HUES6 (cell line): ENCODE measurements around the gene SLC6A19.
"Not testable (repeated sequence)": the region's sequence is repeated elsewhere in the genome, so short reads cannot be mapped to it uniquely, and the experiment has no call there.

Source experiments
- H3K27ac ChIP-seq: 2 replicates; pipeline ENCODE4 v1.7.0; 2013; ENCODE audit warnings: low read depth, mild to moderate bottlenecking, low read length, inconsistent platforms
- H3K27me3 ChIP-seq: 2 replicates; pipeline ENCODE4 v1.6.1; 2013; ENCODE audit warnings: low read length; ENCODE audit not compliant: control insufficient read depth, insufficient read depth
- H3K36me3 ChIP-seq: 2 replicates; pipeline ENCODE4 v1.6.1; 2013; ENCODE audit warnings: low read length; ENCODE audit not compliant: control insufficient read depth, insufficient read depth
- H3K4me1 ChIP-seq: 2 replicates; pipeline ENCODE4 v1.6.1; 2013; ENCODE audit warnings: low read length; ENCODE audit not compliant: control insufficient read depth, insufficient read depth
- H3K4me3 ChIP-seq: 2 replicates; pipeline ENCODE4 v1.5.1; 2013; ENCODE audit warnings: low read depth, low read length
- H3K9ac ChIP-seq: one replicate; pipeline ENCODE4 v1.6.1; 2013; ENCODE audit warnings: mild to moderate bottlenecking, low read length
- H3K9me3 ChIP-seq: 2 replicates; pipeline ENCODE4 v1.6.1; 2013; ENCODE audit warnings: low read depth, low read length; ENCODE audit not compliant: control insufficient read depth, insufficient read depth

SLC6A19 gene

DNA sequence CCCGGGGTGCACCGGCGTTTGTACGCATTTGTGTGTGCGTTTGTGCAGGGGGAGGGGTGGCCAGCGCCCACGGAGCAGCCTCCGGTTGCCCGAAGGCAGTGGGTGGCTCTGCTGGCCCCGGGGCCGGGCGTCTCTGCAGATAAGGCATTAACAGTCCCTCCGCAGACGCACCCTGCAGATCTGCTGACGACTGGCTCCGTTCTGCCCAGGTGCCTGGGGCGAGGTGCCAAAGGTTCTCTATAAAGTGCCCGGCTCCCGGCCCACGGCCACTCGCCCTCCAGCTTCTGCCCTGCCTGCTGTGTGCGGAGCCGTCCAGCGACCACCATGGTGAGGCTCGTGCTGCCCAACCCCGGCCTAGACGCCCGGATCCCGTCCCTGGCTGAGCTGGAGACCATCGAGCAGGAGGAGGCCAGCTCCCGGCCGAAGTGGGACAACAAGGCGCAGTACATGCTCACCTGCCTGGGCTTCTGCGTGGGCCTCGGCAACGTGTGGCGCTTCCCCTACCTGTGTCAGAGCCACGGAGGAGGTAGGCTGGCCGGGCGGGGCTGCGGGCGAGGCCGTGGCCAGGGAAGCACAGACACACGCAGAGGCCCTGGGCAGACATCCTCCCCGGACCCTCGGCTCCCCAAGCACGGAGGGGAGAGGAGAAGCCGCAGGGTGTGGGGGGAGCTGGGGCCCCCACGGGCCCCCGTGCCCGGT is at the start of gene SLC6A19:
Gene SLC6A19, plus strand, starts transcription at position 269 of the 699 bp plus-strand sequence. Its CDS starts 56 bp downstream, at position 325.
- Histone ChIP-seq H3K36me3 (no peaks in the 10 kb centered on the region), H3K9me3 (no peaks in the 10 kb centered on the region), H3K4me1 (peaks cover 15% of the 10 kb centered on the region; the same call in 1 of the 2 replicates), H3K27me3 (peaks cover 15% of the 10 kb centered on the region), H3K4me3 (no peak within 1 kb of the TSS), H3K9ac (no peak within 1 kb of the TSS), H3K27ac (no peak within 1 kb of the TSS)

GRCh38 chr5:1152156-1152555 is 49.2 kb upstream of the SLC6A19 start:
- no peak overlapping the region for H3K4me3 ChIP-seq
- peaks cover 4% of the 10 kb centered on the region; the same call in 1 of the 2 replicates for H3K9me3 ChIP-seq
- H3K36me3 ChIP-seq = no peaks in the 10 kb centered on the region
- H3K4me1 ChIP-seq = no peaks in the 10 kb centered on the region
- no peak overlapping the region for H3K9ac ChIP-seq
- no peak overlapping the region for H3K27ac ChIP-seq
- peaks cover 37% of the 10 kb centered on the region for H3K27me3 ChIP-seq

DNA sequence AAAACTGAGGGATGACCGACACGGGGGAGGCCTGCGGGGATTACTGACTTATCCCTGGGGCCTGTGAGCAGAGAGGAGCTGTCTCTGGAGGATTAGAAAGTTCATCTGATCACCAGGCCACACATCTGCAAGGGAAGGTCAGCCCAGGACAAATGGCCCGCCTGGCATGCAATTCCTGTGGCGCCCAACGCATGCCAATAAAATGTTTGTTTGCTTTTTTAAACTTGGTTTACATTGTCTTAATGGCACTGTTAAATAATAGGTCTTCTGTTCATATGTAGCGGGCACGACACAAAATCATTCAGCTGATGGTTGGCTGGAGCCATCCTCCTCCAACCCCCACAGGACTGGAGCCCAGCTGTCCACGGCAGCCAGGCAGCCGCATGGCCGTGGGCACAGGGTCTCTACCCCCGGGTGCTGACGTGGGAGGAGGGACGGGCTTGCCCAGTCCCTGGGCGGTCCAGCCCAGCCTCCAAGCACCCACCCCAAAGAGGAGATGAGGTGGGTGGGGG is 48.6 kb upstream of the SLC6A19 start:
- Histone ChIP-seq H3K9me3 (peaks cover 7% of the 10 kb centered on the region; the same call in 1 of the 2 replicates), H3K4me1 (no peaks in the 10 kb centered on the region), H3K27me3 (peaks cover 43% of the 10 kb centered on the region)

GRCh38 chr5:1153428-1153827 is 48.0 kb upstream of the SLC6A19 start:
- Histone ChIP-seq H3K4me3 (no peak overlapping the region), H3K27ac (no peak overlapping the region), H3K27me3 (peaks cover 43% of the 10 kb centered on the region), H3K36me3 (no peaks in the 10 kb centered on the region), H3K9ac (no peak overlapping the region), H3K9me3 (peaks cover 7% of the 10 kb centered on the region; the same call in 1 of the 2 replicates), H3K4me1 (no peaks in the 10 kb centered on the region)

More for the DNA sequence above, 48.6 kb upstream of the SLC6A19 start:
- Histone ChIP-seq H3K9ac (no peak overlapping the region), H3K27ac (no peak overlapping the region), H3K36me3 (no peaks in the 10 kb centered on the region), H3K4me3 (no peak overlapping the region)

GRCh38 chr5:1155191-1156032 is 46.0 kb upstream of the SLC6A19 start:
- no peaks in the 10 kb centered on the region for H3K36me3 ChIP-seq
- peak overlapping the region; percentile 54 for H3K4me3 ChIP-seq
- no peak overlapping the region for H3K27ac ChIP-seq
- peaks cover 51% of the 10 kb centered on the region for H3K27me3 ChIP-seq
- peaks cover 7% of the 10 kb centered on the region; the same call in 1 of the 2 replicates for H3K9me3 ChIP-seq
- no peak overlapping the region for H3K9ac ChIP-seq
- no peaks in the 10 kb centered on the region for H3K4me1 ChIP-seq

DNA sequence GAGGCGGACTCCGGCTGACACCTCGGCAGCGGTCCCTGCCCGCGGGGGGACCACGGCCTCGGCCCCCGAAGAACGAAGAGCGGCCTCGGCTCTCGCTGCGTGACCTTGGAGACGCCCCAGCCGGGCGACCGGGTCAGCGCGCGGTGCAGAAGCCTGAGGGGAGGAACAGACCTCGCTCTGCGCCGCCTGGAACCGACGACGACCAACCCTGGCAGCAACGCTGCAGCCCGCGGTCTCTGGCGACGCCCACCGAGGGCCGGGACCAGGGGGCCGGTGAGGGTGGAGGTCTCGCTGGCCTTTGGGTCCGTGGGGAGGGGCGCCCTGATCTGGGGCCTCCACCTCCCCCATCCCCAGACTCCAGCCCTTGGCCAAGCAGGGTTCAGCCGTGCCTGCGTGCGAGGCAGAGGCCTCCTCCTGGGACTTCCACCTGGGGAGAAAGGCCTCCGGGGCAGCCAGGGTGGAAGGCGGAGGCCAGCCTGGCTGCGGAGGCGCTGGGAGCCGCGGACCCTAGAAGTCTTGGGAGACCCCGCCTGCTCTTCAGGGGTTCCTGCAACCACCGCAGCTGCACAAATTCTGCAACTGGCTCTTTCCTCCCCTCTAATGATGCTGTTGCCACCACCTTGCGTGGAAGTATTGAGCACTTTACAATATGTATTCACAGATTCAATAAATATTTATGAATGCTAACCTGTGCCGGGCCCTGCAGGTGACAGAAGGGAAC is 45.2 kb upstream of the SLC6A19 start:
- H3K36me3 ChIP-seq = no peaks in the 10 kb centered on the region
- peaks cover 7% of the 10 kb centered on the region; the same call in 1 of the 2 replicates for H3K9me3 ChIP-seq
- no peak overlapping the region for H3K9ac ChIP-seq
- H3K27ac ChIP-seq = no peak overlapping the region
- H3K27me3 ChIP-seq = peaks cover 51% of the 10 kb centered on the region
- H3K4me3 ChIP-seq = peak overlapping the region; percentile 54
- no peaks in the 10 kb centered on the region for H3K4me1 ChIP-seq

GRCh38 chr5:1156754-1157460 is 44.5 kb upstream of the SLC6A19 start:
- H3K4me3 ChIP-seq = no peak overlapping the region
- H3K36me3 ChIP-seq = no peaks in the 10 kb centered on the region
- no peak overlapping the region for H3K27ac ChIP-seq
- H3K9me3 ChIP-seq = peaks cover 7% of the 10 kb centered on the region; the same call in 1 of the 2 replicates
- H3K4me1 ChIP-seq = no peaks in the 10 kb centered on the region
- peaks cover 51% of the 10 kb centered on the region for H3K27me3 ChIP-seq
- no peak overlapping the region for H3K9ac ChIP-seq

DNA sequence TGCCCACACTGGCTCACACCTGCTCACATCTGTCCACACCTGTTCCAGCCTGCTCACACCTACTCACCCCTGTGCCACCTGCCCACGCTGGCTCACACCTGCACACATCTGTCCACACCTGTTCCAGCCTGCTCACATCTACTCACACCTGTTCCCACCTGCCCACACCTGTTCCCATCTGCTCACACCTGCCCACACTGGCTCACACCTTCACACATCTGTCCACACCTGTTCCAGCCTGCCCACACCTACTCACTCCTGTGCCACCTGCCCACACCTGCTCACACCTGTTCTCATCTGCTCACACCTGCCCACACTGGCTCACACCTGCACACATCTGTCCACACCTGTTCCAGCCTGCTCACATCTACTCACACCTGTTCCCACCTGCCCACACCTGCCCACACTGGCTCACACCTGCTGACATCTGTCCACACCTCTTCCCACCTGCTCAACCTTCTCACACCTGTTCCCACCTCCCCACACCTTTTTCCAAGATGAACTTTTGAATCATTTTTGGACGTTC is 43.9 kb upstream of the SLC6A19 start:
- not testable (repeated sequence) for H3K9ac ChIP-seq, H3K36me3 ChIP-seq, H3K4me1 ChIP-seq, H3K4me3 ChIP-seq, H3K27ac ChIP-seq, H3K9me3 ChIP-seq
- peaks cover 51% of the 10 kb centered on the region for H3K27me3 ChIP-seq

DNA sequence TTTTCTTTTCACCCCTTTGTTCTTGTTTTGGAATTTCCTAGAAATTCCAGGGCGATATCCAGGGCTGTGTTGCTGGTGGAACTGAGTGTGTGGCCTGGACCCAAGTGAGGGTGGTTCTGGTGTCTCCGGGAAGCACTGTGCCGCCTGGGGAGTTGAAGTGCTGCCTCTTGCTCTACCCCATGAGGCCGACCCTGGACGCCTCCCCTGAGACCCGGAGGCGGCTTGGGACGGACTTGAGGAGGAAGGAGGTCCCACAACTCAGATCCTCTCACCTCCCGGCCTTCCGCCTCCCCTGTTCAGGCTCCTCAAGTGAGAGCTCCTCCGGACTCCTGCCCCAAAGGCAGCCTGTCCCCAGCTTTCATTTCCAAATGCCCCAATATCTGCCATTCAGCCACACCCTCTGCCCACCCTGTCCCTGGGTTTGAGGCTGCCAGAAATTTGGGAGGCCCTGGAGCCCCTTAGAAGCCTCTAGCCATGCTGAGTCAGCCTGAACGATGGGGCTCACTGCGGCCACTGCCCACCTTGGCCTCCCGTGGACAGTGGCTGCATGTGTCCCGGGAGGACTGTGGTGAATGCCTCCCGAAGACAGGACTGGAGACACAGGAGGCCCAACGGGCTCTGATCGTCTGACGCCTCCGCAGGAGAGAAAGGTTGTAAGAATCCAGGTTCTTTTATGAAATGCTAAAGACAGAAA is 42.6 kb upstream of the SLC6A19 start:
- H3K4me3 ChIP-seq = no peak overlapping the region
- no peaks in the 10 kb centered on the region for H3K4me1 ChIP-seq
- no peaks in the 10 kb centered on the region for H3K36me3 ChIP-seq
- no peak overlapping the region for H3K9ac ChIP-seq
- H3K27me3 ChIP-seq = peaks cover 43% of the 10 kb centered on the region
- H3K27ac ChIP-seq = no peak overlapping the region
- peaks cover 7% of the 10 kb centered on the region; the same call in 1 of the 2 replicates for H3K9me3 ChIP-seq

GRCh38 chr5:1159341-1159675 is 42.1 kb upstream of the SLC6A19 start:
- H3K9me3 ChIP-seq = peaks cover 7% of the 10 kb centered on the region; the same call in 1 of the 2 replicates
- H3K4me1 ChIP-seq = no peaks in the 10 kb centered on the region
- peaks cover 38% of the 10 kb centered on the region for H3K27me3 ChIP-seq
- no peak overlapping the region for H3K27ac ChIP-seq
- no peak overlapping the region for H3K4me3 ChIP-seq
- no peak overlapping the region for H3K9ac ChIP-seq
- H3K36me3 ChIP-seq = no peaks in the 10 kb centered on the region
